GM19351 (cell line): ENCODE results near the gene METTL15.
"Not testable (repeated sequence)": the region's sequence is repeated elsewhere in the genome, so short reads cannot be mapped to it uniquely, and the experiment has no call there.

ENCODE experiments used
- ATAC-seq: cut with Tn5 transposase; IDR thresholded peaks from one replicate; pipeline ENCODE4 v1.9.1; 2021; ENCODE audit warnings: mild to moderate bottlenecking, moderate library complexity; ENCODE audit not compliant: unreplicated experiment

The METTL15 gene

DNA sequence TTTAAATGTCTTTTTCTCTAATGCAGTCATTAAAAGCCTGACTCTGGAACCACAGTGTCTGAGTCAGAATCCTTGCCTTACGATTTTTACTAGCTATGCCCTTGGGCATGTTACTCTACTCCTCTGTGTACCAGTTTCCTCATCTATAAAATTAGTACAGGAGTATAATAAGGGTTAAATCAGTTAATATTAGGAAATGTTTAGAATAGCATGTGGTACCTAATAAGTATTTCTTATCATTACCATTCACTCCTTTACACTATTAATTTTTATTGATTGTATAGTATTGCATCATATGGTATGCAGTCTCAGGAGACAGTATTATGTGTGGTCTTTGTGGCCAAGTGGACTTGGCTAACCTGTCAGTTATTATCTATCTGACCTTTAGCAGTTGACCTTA, 68.2 kb downstream of the METTL15 start:
- ATAC-seq, result no peak

DNA sequence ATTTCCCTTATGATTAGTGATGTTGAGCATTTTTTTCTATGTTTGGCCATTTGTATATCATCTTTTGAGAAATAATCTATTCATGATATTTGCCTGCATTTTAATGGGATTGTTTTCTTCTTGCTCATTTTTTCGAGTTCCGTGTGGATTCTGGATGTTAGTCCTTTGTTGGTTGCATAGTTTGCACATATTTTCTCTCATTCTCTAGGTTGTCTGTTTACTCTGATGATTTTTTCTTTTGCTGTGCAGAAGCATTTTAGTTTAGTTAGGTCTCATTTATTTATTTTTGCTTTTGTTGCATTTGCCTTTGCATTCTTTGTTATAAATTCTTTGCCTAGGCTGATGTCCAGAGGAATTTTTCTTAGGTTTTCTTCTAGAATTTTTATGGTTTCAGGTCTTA, 87.3 kb downstream of the METTL15 start:
- no peak for ATAC-seq

DNA sequence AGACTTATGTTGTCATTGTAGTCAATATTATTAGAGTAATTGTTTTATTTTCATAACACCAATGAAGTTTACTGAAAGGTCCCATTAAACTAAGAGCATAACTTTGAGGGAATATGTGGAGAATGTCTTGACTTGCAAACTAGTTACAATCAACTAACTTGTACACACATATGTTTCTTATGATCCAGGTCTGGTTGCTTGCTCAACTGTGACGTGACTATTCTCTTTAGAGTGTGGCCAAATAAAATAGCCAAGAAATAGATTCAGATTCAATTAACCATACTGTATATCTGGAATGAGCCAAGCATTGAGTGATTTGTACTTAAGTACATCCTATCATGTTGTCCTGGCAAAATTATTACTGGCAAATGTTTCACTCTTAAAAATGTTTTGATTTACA, 101.7 kb downstream of the METTL15 start:
- ATAC-seq, result no peak

DNA sequence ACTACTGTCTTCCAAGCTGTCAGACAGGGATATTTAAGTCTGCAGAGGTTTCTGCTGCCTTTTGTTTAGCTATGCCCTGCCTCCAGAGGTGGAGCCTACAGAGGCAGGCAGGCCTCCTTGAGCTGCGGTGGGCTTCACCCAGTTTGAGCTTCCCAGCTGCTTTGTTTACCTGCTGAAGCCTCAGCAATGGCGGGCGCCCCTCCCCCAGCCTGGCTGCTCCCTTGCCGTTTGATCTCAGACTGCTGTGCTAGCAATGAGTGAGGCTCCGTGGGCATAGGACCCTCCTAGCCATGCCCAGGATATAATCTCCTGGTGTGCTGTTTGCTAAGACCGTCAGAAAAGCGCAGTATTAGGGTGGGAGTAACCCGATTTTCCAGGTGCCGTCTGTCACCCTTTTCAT, 113.9 kb downstream of the METTL15 start:
- not testable (repeated sequence) for ATAC-seq

DNA sequence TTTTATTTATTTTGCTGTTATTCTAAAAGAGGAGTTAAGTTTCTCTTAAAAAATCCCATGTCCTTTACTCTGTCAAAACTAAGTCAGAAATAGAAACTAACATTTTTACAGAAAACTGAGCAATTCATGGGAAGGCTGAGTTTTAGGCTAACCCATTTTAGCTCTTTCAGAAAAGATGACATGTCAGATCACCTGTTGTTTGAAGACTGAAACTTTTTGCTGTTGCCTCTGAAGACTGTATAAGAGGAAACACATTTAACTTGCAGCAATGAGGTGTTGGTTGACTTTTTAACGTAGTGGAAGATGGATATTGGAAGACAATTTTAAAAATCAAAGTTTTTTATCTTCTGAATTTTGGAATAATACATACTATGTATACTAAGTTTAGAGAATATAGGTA, 115.4 kb downstream of the METTL15 start:
- ATAC-seq, result peak; percentile 95

DNA sequence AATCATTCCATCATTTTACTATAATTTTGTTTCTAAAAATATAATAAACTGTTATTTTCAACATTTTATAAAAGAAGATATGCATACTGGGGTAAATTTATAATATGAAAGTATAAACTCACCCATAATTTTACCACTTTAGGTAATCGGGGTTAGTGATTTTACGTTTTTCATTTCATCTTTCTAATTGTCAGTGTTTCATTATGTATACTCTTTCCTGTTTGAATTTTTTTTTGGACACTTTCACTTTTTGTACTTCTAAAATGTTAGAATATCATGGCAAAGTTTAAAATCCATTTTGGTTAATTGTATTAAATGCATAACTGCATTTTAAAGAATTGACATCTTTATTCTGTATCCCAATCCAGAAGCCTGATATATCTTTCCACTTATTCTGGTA, 115.8 kb downstream of the METTL15 start:
- ATAC-seq, result no peak

DNA sequence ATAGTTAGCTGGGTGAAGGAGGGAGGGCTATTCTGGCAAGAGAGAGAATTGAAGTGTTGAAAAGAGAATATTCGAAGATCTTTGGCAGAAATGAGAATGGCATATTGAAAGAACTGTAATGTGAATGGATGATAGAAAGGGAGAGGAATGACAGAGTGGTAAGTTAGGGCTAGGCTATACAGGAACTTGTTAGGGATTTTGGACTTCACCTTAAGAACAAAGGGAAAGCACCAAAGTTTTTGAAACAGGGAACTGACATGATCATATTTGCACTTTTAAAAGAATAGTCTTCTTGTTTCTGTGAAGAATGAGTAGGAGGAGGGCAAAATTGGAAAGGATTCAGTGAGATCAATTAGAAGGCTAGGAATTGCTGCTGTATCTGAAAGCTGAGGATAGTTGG, 119.3 kb downstream of the METTL15 start:
- ATAC-seq, result no peak

DNA sequence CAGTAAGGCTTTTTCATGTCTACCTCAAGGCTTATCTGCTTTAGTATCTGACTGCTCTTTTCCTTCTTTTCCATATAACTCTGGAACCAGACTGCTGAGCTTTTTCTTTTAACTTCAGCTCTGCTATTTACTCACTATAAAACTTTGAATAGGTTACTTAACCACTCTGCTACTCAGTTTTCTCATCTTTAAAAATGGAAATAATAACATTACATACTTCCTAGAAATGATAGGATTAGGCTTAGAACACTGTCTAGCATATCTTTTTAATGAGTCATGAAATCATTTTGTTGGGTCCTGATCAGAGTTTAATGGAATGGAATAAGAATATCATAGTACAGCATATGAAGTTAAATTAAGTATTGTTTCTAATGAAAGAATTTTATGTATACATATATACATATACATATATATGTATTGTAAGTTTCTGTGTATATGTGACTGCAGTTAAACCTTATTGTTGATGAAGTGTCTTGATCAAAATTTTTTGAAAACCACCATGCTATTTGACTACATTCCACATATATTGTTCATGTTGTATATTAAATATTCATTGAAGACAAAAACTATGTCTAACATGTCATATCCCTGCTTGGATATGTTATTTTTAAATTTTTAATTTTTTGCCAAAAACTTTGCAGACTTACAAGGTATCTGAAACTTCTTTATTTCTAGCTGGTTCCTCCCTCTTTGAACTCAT, 120.2 kb downstream of the METTL15 start:
- no peak for ATAC-seq

DNA sequence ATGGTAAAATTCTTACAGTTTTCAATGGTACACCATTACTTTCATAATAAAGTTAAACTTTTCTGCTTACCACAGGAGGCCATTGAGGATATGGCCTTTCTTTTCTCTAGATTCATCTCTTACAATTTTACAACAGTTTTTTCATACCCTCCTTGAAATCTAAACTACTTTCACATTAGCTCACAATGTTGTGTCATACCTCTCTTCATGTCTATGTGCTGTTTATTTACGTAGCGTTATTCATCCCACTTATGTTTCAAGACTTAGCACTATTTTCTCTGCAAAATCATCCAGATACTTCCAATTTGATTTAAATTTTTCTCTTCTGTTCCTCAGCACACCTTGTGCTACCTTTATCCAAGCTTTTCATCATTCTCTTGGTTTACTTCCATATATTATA, 123.3 kb downstream of the METTL15 start:
- ATAC-seq, result no peak

DNA sequence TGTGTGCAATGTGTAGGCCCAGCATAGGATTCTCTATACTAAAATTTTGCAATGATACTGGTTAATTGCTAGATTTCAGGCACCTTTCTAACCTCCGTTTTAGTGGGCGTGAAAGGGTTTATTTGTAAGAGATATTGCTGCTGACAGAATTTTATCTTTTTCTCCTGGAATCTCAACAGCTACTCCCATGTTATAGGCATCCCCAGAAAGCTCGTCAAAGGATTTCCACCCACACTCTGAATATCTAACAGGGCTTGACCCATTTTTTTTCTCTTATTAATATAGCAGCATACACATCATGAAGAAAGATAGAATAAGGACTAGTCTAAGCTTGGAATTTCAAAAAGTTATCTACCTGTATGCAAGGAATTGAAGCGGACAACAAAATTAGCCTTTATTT, 124.5 kb downstream of the METTL15 start:
- no peak for ATAC-seq

DNA sequence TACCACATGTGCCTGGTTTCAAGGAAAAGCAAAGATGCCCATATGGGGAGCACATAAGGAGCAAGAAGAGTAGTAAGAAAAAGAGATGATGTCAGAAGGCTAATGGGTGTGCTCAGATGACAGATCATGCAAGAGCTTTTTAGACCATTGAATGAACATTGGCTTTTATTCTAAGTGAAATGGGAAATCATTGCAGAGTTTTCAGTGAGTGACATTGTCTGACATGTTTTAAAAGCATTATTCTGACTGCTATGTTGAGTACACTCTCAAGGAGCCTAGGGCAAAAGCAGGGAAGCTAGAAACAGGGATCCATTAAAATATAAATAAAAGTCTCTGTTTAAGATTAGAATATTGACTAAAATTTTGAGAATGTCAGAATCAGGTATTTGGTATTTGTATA, 133.6 kb downstream of the METTL15 start:
- ATAC-seq, result no peak

DNA sequence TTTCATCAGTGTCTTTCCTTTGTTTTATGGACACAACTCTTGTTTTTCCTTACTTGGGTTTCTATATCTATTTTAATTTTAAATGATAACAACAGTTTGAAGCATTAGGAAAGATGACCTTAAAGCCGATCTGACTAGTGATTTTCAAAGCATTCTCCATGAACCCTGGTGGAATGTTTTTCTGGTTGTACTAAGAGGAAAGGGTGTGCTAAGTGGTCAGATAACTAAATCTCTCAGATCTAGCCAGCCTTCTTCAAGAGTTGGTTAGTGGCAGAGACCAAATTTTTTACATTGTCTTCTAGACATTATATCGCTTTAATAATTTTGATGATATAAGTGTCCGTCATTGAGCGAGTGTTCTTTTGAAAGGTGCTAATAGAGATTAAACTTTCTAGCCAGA, 134.4 kb downstream of the METTL15 start:
- no peak for ATAC-seq

DNA sequence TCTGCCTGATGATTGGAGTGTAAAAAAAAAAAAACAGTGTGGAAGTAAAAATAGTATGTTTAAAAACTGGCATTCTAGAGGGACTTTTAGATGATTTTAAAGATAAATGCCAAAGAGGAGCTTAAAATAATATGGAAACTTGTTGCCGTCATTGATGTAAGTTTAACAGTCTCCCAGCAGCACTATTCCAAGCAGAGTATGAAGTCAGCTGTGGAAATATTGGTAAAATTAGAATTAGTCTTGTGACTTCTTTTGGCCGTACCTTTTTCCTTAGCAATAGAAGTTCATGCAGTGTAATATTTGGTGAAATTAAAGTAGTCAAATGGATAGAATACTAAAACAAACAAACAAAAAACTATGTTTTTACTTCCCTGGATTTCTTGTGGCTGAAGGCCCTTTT, 134.9 kb downstream of the METTL15 start:
- ATAC-seq, result no peak

DNA sequence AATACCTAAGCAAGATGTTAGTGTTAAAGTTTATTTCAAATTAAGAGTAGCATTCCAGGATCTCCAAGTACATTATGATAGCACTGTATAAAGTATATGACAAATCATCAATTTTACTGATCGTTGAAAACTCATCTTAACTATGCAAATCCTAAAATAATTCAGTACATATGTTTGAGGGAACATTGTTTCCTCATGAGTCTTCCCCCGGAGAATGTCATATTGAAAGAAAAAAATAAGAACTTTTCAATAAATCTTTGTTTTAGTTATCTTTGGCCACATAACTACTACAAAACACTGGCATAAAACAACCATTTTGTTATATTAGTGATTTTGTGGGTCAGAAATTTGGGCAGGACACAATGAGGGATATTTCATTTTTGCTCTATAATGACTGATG, 135.4 kb downstream of the METTL15 start:
- ATAC-seq, result no peak

DNA sequence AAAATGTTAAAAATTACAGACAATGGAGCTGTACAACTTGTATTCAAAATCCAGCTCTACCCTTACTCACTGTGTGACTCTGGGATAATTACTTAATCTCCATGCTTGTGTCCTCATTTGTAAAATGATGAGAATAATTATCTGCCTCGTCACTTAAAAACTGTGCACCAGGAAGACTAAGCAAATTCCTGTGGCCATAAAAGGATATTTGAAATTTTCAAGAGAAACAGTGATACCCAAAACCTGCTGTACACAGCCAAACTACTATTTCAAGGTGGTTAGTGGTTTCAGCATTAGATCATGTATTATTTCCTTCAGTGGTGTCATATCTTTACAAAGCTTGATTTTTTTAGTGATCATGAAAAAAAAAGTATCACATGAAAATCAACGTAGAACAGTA, 136.9 kb downstream of the METTL15 start:
- no peak for ATAC-seq

DNA sequence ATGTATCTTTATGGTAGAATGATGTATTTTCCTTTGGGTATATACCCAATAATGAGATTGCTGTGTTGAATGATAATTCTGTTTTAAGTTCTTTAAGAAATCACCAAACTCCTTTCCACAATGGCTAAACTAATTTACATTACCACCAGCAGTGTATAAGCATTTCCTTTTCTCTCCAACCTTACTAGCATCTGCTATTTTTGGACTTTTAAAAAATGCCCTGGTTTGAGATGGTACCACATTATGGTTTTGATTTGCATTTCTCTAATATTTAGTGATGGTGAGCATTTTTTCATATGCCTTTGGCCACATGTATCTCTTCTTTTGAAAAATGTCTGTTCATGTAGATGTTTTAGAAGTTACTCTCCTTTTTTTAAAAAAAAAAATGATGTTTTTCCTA, 142.0 kb downstream of the METTL15 start:
- ATAC-seq, result no peak

DNA sequence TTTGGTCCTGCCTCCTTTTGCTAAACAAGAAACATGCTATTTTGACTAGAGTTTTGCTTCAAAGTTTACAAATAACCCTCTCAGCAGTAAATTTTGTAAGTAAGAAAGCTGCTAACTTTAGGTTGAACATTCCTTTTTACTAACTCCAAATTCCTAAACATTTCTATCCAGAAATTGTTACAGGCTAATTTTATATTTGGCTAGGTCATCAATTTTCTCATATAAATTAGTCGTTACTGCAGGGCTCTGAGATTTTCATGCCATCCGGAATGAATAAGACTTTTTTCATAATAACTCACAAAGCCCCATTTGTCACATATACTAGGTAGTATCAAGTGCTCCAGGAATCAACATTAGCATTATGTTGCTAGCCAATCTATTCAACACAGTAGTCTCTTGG, 143.1 kb downstream of the METTL15 start:
- ATAC-seq, result no peak

DNA sequence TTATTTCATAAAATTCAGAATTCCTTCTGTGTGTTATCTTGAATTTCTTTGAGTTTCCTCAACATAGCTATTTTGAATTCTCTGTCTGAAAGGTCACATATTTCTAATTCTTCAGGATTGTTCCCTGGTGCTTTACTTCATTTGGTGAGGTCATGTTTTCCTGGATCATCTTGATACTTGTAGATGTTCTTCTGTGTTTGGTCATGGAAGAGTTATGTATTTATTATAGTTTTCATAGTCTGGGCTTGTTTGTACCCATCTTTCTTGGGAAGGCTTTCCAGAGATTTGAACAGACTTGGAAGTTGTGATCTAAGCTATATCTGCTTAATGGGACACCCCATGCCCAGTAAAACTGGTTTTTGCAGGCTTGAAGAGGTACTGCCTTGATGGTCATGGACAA, 149.6 kb downstream of the METTL15 start:
- no peak for ATAC-seq

DNA sequence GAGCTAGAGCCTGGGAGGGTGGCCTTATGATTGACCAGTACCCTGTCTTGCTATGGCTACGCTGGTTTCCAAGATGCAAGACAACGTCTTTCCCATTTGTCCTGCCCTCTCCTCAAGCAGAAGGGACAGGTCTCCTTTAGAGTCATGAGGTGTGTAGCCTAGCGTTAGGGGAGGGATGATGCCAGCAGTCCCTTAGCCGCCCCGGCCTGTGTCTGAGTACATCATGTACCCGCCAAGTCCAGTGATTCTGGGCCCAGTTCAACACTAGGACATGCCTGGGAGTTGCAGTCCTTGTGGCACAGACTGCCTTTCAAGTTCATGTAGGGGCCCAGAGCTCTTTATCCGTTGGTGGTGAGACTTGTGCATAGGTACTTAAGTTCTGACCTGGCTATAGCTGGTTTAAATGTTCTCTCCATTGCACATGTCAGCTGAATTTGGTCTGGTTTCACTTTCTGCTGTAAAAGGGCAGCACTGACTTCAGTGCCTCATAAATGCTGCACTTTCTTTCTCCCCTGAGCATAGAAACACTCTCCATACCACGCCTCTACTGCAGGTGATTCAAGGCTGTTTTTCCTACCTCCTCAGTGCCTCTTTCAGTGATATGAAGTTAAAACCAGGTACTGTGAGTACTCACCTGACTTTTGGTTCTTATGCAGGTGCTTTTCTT, 151.1 kb downstream of the METTL15 start:
- peak; percentile 90 for ATAC-seq

DNA sequence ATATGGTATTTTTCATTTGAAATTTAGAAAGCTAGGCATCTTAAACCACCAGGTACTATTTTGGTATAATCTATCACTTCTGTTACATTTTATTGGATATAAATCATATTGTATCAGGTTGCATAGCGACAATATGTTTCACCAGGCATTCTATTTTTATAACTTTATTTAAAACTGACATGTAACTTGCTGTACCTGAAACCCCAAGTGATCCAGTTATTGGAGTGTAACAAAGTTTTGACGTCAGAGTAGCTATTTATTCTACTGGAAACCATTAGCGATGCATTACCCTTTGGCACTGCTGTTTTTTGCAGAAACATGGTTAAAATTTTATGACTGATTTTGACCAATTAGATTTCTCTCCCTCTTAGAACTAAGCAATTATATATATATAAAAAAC, 160.7 kb downstream of the METTL15 start:
- ATAC-seq, result no peak

DNA sequence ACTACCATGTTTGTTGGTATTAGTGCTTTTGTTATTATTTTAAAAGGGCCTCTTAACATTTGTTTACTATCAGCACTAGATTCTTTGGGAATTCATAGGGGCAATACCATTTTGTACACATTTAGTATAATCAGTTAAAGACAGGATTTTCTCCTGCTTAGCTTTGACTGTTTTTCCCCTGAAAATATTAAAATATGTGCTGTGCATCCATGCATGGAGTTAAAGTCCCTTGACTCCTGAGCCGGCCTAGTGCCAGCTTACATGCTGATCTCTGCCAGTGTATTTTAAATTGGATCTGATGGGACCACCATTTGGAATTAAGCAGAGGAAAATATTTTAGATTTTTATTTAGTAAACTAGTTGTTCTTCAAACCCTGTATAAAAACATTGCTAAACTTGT, 161.4 kb downstream of the METTL15 start:
- no peak for ATAC-seq

DNA sequence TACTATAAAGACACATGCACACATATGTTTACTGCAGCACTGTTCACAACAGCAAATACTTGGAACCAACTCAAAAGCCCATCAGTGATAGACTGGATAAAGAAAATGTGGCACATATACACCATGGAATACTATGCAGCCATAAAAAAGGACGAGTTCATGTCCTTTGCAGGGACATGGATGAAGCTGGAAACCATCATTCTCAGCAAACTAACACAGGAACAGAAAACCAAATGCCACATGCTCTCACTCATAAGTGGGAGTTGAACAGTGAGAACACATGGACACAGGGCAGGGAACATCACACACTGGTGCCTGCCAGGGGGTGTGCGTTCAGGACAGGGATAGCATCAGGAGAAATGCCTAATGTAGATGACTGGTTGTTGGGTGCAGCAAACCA, 164.1 kb downstream of the METTL15 start:
- not testable (repeated sequence) for ATAC-seq

DNA sequence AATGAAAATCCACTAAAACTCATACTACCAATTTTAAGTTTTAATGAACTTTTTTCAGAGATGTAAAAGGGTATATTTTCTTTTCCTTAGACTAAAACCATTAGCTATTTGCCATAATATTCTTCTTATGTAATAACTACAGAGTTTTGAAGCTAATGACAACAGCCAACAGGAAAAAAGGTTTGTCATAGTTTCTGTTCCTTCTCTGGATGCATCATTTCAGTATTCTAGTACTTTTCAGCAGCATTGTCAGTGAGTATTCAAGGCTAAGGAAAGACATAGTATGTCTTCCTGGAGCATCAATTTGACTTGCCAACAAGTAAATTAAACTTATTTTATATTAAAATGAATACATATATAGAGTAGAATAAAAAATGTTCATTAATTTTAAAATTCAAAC, 166.0 kb downstream of the METTL15 start:
- peak; percentile 60 for ATAC-seq
